OCI-LY3 (cell line): ENCODE results near the gene FAM120A.

Experiments used
- CTCF ChIP-seq: fragments of 200-600, 300-600 bp; sonication (generic); IDR thresholded peaks from 2 replicates; pipeline ENCODE4 v1.5.1; 2014; ENCODE audit warnings: antibody characterized with exemption, low read length, low read depth
- EZH2phosphoT487 ChIP-seq: fragments of 200-600 bp; shearing (Covaris generic); IDR thresholded peaks from 2 replicates; pipeline ENCODE4 v1.6.1; 2018; ENCODE audit warnings: antibody characterized with exemption, mixed run types, low read depth

GRCh38 chr9:93467062-93467416 lies 15.6 kb downstream of the FAM120A start:
- no peak for TF ChIP-seq CTCF
- TF ChIP-seq EZH2phosphoT487, result no peak
